Upper lobe of left lung (tissue), 4 donors: ENCODE results near the gene NCAN.

Source experiments
- CTCF ChIP-seq, 6 experiments: fragments of 450-650 bp in 4 of 6; fragments of 200-600 bp in 2 of 6; sonication (generic) in 2 of 6; IDR thresholded peaks; one replicate each; pipeline ENCODE4 v1.5.1; 2016 to 2019; ENCODE audit warnings: antibody characterized with exemption in 6 of 6
- EP300 ChIP-seq, 4 donors: sonication (generic); formaldehyde crosslinking; IDR thresholded peaks; one replicate each; pipeline ENCODE4 v1.5.1; 2017; ENCODE audit warnings: antibody characterized with exemption in 4 of 4, control low read depth in 2 of 4
- POLR2A ChIP-seq, 4 donors: fragments of 450-650 bp; IDR thresholded peaks; one replicate each; pipeline ENCODE4 v1.5.1; 2016 to 2017; ENCODE audit warnings: antibody characterized with exemption in 4 of 4, mild to moderate bottlenecking in 2 of 4
- POLR2AphosphoS5 ChIP-seq, 2 donors: sonication (generic); formaldehyde crosslinking; IDR thresholded peaks; one replicate each; pipeline ENCODE4 v1.5.1; 2017; ENCODE audit warnings: antibody characterized with exemption in 2 of 2

GRCh38 chr19:19226663-19227062 lies 14.9 kb downstream of the NCAN start:
- no peak for TF ChIP-seq CTCF (IDR thresholded peaks at IDR 0.05)
- no peak for TF ChIP-seq POLR2A (IDR thresholded peaks at IDR 0.05)
- TF ChIP-seq EP300 (IDR thresholded peaks at IDR 0.05), result no peak
- TF ChIP-seq POLR2AphosphoS5 (IDR thresholded peaks at IDR 0.05), result no peak
